ENCODE measurements around the gene CXCL14.

The CXCL14 gene

DNA sequence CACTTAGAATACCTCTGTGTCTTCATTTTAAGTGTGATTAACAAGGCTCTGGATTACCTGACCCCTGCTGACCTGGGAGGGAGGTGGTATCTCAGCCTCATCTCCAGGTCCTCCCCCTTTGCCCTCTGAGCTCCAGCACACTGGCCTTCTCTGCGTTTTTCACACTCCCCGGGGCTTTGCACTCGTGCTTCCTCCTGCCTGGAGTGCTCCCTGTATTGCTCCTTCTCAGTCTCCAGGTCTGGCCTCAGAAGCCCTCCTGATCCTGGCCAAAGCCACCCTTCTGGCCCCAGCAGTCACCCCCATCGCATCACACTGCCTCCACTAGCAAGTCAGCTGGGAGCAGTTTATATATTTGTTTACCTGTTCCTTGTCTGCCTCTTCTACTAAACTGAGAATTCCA, 29.4 kb downstream of the CXCL14 start:
- TF ChIP-seq, protein P1, sequence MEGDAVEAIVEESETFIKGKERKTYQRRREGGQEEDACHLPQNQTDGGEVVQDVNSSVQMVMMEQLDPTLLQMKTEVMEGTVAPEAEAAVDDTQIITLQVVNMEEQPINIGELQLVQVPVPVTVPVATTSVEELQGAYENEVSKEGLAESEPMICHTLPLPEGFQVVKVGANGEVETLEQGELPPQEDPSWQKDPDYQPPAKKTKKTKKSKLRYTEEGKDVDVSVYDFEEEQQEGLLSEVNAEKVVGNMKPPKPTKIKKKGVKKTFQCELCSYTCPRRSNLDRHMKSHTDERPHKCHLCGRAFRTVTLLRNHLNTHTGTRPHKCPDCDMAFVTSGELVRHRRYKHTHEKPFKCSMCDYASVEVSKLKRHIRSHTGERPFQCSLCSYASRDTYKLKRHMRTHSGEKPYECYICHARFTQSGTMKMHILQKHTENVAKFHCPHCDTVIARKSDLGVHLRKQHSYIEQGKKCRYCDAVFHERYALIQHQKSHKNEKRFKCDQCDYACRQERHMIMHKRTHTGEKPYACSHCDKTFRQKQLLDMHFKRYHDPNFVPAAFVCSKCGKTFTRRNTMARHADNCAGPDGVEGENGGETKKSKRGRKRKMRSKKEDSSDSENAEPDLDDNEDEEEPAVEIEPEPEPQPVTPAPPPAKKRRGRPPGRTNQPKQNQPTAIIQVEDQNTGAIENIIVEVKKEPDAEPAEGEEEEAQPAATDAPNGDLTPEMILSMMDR (IDR thresholded peaks at IDR 0.05; ENCODE audit: low read depth, low read length, missing control alignments): no peak
- H3K4me3 ChIP-seq (replicated peaks; ENCODE audit: low read depth, low read length): no peak overlapping the region
- no peak for DNase-seq (ENCODE audit: extremely low read depth, low read depth)

DNA sequence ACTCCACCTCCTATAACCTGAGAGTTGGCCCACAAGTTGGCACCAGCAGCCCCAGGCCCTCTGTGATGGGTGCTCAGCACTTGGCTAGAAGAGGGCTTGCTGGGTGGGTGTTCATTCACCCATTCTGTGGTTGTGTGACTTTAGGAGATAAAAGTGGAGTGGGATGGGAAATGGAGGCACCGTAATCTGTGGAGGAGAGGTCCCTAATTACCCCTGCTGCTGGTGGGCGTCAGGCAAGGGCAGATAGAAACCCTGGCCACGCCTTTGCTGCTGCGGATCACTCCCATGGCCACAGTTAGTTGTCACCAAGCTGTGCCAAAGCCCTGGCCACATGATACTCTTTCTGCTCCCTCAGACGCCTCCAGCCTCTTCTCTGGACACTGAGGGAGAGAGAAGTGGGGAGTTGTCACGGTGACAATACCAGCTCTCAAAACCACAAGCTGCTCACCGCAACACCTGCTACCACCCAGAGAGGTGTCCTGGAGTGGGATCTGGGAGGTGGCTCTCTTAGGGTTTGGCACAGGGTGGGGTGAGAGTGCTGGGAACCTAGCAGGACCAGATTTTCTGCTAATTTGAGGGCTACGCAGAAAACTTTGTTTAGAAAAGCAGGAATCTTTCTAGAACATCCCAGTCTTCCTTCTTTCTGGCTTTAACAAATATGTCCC, 31.1 kb downstream of the CXCL14 start:
- TF ChIP-seq, protein P1 (IDR thresholded peaks at IDR 0.05; ENCODE audit: low read depth, low read length, missing control alignments): no peak
- DNase-seq (ENCODE audit: extremely low read depth, low read depth): no peak
- H3K4me3 ChIP-seq (replicated peaks; ENCODE audit: low read depth, low read length): no peak overlapping the region

DNA sequence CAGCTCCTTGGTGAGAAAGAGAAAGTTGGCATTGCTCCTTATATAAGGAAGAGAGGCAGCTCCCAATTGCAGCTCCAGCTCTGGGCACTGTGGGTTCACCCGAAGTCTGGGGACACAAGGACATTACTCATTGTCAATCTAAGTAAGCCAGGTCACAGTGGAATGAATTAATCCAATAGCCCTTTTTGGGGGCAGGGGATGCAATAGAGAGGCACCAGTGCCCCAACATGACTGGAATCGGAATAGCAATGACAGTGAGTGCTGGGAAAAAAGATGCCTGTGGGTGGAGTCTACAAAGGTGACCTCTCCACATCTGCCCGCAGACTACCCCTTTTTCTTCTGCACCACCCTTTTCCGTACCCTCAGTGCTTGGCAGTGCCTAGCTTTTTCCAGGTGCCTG, 31.9 kb downstream of the CXCL14 start:
- TF ChIP-seq, protein P1 (IDR thresholded peaks at IDR 0.05; ENCODE audit: low read depth, low read length, missing control alignments): no peak
- DNase-seq (ENCODE audit: extremely low read depth, low read depth): no peak
- no peak overlapping the region for H3K4me3 ChIP-seq (replicated peaks; ENCODE audit: low read depth, low read length)

DNA sequence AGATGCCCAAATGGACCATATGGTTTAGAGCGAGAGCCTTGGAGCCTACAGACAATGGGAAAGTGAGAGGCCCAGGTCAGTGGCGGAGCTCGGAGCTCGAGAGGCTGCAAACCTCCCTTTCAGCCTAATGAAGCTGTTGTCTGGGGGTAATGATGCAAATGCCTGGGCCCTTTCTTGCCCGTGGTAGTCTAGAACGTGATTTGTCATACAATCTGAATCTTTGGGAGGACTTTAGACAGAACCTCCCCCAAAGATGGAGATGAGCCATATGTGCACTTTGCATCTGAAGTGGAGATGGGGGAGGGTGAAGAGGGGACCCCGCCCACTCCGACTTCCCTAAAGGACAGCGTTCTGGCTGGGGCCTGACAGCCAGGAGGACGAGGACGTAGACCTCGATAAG, 32.7 kb downstream of the CXCL14 start:
- DNase-seq (ENCODE audit: extremely low read depth, low read depth): no peak
- TF ChIP-seq, protein P1 (IDR thresholded peaks at IDR 0.05; ENCODE audit: low read depth, low read length, missing control alignments): no peak
- H3K4me3 ChIP-seq (replicated peaks; ENCODE audit: low read depth, low read length): no peak overlapping the region

DNA sequence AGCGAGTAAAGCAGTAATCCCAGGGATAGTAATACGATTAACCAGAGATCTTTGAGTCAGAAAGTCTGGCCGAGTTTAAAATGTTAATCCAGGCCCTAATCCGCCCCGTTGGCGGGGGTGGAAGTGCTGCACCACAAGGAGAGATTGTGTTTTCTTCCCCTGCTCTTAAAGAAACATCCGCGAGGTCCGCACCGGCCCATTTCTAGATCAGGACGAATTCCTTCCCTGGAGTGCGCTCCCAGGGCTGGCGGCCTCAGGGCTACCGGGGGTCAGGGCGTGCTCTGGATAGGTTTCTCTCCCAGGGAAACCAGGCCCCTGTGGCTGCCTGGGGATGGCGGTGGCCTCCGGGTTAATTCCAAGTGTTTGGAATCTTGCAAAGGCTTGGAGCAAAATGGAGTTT, 33.7 kb downstream of the CXCL14 start:
- no peak for DNase-seq (ENCODE audit: extremely low read depth, low read depth)
- TF ChIP-seq, protein P1 (IDR thresholded peaks at IDR 0.05; ENCODE audit: low read depth, low read length, missing control alignments): no peak

DNA sequence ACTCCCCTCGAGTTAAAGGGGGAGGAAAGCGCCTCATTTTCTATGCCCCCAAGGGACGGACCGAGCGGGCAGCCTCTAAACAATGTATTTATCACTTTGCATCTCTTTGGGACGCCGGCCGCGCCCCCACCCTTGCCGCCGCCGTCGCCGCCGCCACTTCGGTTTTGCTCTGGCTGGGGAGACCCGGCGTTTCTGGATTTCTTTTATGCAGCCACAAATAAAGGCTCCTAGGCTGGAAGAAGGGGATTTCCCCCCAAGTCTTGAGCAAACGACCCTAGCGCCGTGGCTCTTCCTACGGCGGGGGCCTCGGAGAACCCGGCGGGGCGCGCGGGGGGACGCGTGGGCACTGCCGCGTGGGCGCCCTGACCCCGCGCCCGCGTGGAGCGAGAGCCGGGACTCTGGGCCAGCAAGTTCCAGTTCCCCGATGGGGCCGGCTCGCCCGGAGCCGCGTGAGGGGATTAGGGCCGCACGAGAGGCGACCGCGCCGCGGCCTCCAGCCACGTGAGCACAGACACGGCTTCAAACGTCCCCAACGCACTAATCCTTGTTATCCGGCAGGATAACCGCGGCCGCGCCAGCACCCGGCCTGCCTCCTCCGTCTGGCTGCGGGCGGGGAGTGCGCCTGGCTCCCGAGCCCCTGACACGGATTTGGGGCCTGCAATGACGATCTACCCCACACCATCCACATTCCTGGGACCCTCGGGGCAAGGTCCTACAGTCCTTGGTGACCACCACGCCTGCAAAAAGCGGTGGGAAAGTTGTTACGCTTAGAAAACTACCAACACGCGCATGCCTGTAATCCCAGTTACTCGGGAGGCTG, 35.1 kb downstream of the CXCL14 start:
- H3K4me3 ChIP-seq (replicated peaks; ENCODE audit: low read depth, low read length): peak overlapping the region; percentile 20
- DNase-seq (ENCODE audit: extremely low read depth, low read depth): no peak
- TF ChIP-seq, protein P1 (IDR thresholded peaks at IDR 0.05; ENCODE audit: low read depth, low read length, missing control alignments): no peak

More for the DNA sequence above, 33.7 kb downstream of the CXCL14 start:
- no peak overlapping the region for H3K4me3 ChIP-seq (replicated peaks; ENCODE audit: low read depth, low read length)

Measured in HFF-Myc (cell line).